ENCODE data around the gene ATN1. TPM values are rescaled to one million over a fixed set of nuclear protein-coding genes. Genes with fewer than 3 reads are reported as not detected.

Gene ATN1
- total and polyA plus RNA-seq, 2 of the 4 experiments (the other 2 are of a cell fraction): 3.4 to 58.7 TPM

Small RNA genes lying within 50 kb of the gene (microRNA-seq; reads per million reads assigned to microRNA genes)
- gene MIR141 (ENCODE audit: insufficient read depth in 1 of 2, insufficient read length in 1 of 2, unreplicated experiment in 1 of 2) (9.1 to 31.0 reads per million in 2 experiments), gene MIR200C (ENCODE audit: insufficient read depth in 1 of 2, insufficient read length in 1 of 2, unreplicated experiment in 1 of 2) (86.9 to 198 reads per million in 2 experiments), gene RNU7-1 (ENCODE audit: insufficient read depth, insufficient read length) (not detected), gene SCARNA12 (ENCODE audit: insufficient read depth, insufficient read length) (10.3 reads per million, percentile 10 among the genes with 10 or more reads in this experiment)

Small RNA genes lying within 50 kb of the gene (small RNA-seq; reads per million reads assigned to genes)
- gene MIR141: 1.4 to 41.3 (median 26.4) reads per million in 5 experiments
- gene MIR200C: 1.1 to 19.8 (median 10.2) reads per million in 5 experiments
- gene RNU7-1: 0 reads per million in 5 experiments
- 0 to 1.6 (median 1.4) reads per million in 5 experiments for gene SCARNA12

Other genes with a start within 250 kb of the ATN1 start
- 16.3 and 17.5 TPM in 2 replicates for gene ZNF384, start 238.6 kb upstream of the ATN1 start, total RNA-seq (2012; rRNA removed)
- gene ZNF384, start 238.6 kb upstream of the ATN1 start, polyA plus RNA-seq (2012; rRNA removed): 53.7 and 55.6 TPM in 2 replicates
- gene PIANP, start 227.1 kb upstream of the ATN1 start, total RNA-seq (2012; rRNA removed): under 0.01 and 0.18 TPM in 2 replicates
- 5.4 and 6.8 TPM in 2 replicates for gene PIANP, start 227.1 kb upstream of the ATN1 start, polyA plus RNA-seq (2012; rRNA removed)
- gene COPS7A, start 203.9 kb upstream of the ATN1 start, total RNA-seq (2012; rRNA removed): 51.4 and 58.8 TPM in 2 replicates
- gene COPS7A, start 203.9 kb upstream of the ATN1 start, polyA plus RNA-seq (2012; rRNA removed): 135 and 138 TPM in 2 replicates
- gene MLF2, start 174.8 kb upstream of the ATN1 start, total RNA-seq (2012; rRNA removed): 236 and 244 TPM in 2 replicates
- 359 and 403 TPM in 2 replicates for gene MLF2, start 174.8 kb upstream of the ATN1 start, polyA plus RNA-seq (2012; rRNA removed)
- 11.4 and 17.2 TPM in 2 replicates for gene PTMS, start 161.6 kb upstream of the ATN1 start, total RNA-seq (2012; rRNA removed)
- 275 and 288 TPM in 2 replicates for gene PTMS, start 161.6 kb upstream of the ATN1 start, polyA plus RNA-seq (2012; rRNA removed)
- gene LAG3, start 155.4 kb upstream of the ATN1 start, total RNA-seq (2012; rRNA removed): not detected in 2 replicates
- gene LAG3, start 155.4 kb upstream of the ATN1 start, polyA plus RNA-seq (2012; rRNA removed): 0.41 and 0.66 TPM in 2 replicates
- 4.2 and 5.7 TPM in 2 replicates for gene CD4, start 138.4 kb upstream of the ATN1 start, total RNA-seq (2012; rRNA removed)
- gene CD4, start 138.4 kb upstream of the ATN1 start, polyA plus RNA-seq (2012; rRNA removed): 15.0 and 15.7 TPM in 2 replicates
- gene GPR162, start 106.1 kb upstream of the ATN1 start, total RNA-seq (2012; rRNA removed): 1.7 and 2.9 TPM in 2 replicates
- 6.0 and 7.8 TPM in 2 replicates for gene GPR162, start 106.1 kb upstream of the ATN1 start, polyA plus RNA-seq (2012; rRNA removed)
- gene P3H3, start 99.6 kb upstream of the ATN1 start, total RNA-seq (2012; rRNA removed): 25.8 and 27.8 TPM in 2 replicates
- gene P3H3, start 99.6 kb upstream of the ATN1 start, polyA plus RNA-seq (2012; rRNA removed): 83.9 and 90.5 TPM in 2 replicates
- 0.56 and 0.72 TPM in 2 replicates for gene GNB3, start 87.0 kb upstream of the ATN1 start, total RNA-seq (2012; rRNA removed)
- 20.5 and 20.7 TPM in 2 replicates for gene GNB3, start 87.0 kb upstream of the ATN1 start, polyA plus RNA-seq (2012; rRNA removed)
- 23.5 and 30.3 TPM in 2 replicates for gene CDCA3, start 76.7 kb upstream of the ATN1 start, total RNA-seq (2012; rRNA removed)
- 61.0 and 67.5 TPM in 2 replicates for gene CDCA3, start 76.7 kb upstream of the ATN1 start, polyA plus RNA-seq (2012; rRNA removed)
- gene USP5, start 75.8 kb upstream of the ATN1 start, total RNA-seq (2012; rRNA removed): 119 and 125 TPM in 2 replicates
- 67.7 and 69.7 TPM in 2 replicates for gene USP5, start 75.8 kb upstream of the ATN1 start, polyA plus RNA-seq (2012; rRNA removed)
- gene TPI1, start 60.4 kb upstream of the ATN1 start, total RNA-seq (2012; rRNA removed): 1,842 and 2,176 TPM in 2 replicates
- 1,995 and 2,214 TPM in 2 replicates for gene TPI1, start 60.4 kb upstream of the ATN1 start, polyA plus RNA-seq (2012; rRNA removed)
- 1.1 and 1.3 TPM in 2 replicates for gene SPSB2, start 54.7 kb upstream of the ATN1 start, total RNA-seq (2012; rRNA removed)
- 4.1 and 4.3 TPM in 2 replicates for gene SPSB2, start 54.7 kb upstream of the ATN1 start, polyA plus RNA-seq (2012; rRNA removed)
- 8.9 and 11.1 TPM in 2 replicates for gene LRRC23, start 23.1 kb upstream of the ATN1 start, total RNA-seq (2012; rRNA removed)
- gene LRRC23, start 23.1 kb upstream of the ATN1 start, polyA plus RNA-seq (2012; rRNA removed): 9.2 and 11.4 TPM in 2 replicates
- gene ENO2, start 13.4 kb upstream of the ATN1 start, total RNA-seq (2012; rRNA removed): 20.8 and 28.3 TPM in 2 replicates
- 81.5 and 92.8 TPM in 2 replicates for gene ENO2, start 13.4 kb upstream of the ATN1 start, polyA plus RNA-seq (2012; rRNA removed)
- not detected in 2 replicates for gene RNU7-1, start 15.9 kb downstream of the ATN1 start, total RNA-seq (2012; rRNA removed)
- gene RNU7-1, start 15.9 kb downstream of the ATN1 start, polyA plus RNA-seq (2012; rRNA removed): not detected in 2 replicates
- 197 and 238 TPM in 2 replicates for gene C12orf57, start 16.1 kb downstream of the ATN1 start, total RNA-seq (2012; rRNA removed)
- 530 and 703 TPM in 2 replicates for gene C12orf57, start 16.1 kb downstream of the ATN1 start, polyA plus RNA-seq (2012; rRNA removed)
- gene PTPN6, start 23.4 kb downstream of the ATN1 start, total RNA-seq (2012; rRNA removed): under 0.01 TPM in 1 of 2 replicates, not detected in the other
- 0.14 TPM in 1 of 2 replicates, not detected in the other for gene PTPN6, start 23.4 kb downstream of the ATN1 start, polyA plus RNA-seq (2012; rRNA removed)
- gene PHB2, start 42.7 kb downstream of the ATN1 start, total RNA-seq (2012; rRNA removed): 219 and 240 TPM in 2 replicates
- 286 and 298 TPM in 2 replicates for gene PHB2, start 42.7 kb downstream of the ATN1 start, polyA plus RNA-seq (2012; rRNA removed)
- gene EMG1, start 43.0 kb downstream of the ATN1 start, total RNA-seq (2012; rRNA removed): 43.6 and 66.1 TPM in 2 replicates
- gene EMG1, start 43.0 kb downstream of the ATN1 start, polyA plus RNA-seq (2012; rRNA removed): 37.5 and 43.1 TPM in 2 replicates
- 6.4 and 7.0 TPM in 2 replicates for gene LPCAT3, start 90.5 kb downstream of the ATN1 start, total RNA-seq (2012; rRNA removed)
- gene LPCAT3, start 90.5 kb downstream of the ATN1 start, polyA plus RNA-seq (2012; rRNA removed): 17.4 and 18.6 TPM in 2 replicates
- gene C1S, start 132.8 kb downstream of the ATN1 start, total RNA-seq (2012; rRNA removed): 34.4 and 49.6 TPM in 2 replicates
- 64.1 and 85.4 TPM in 2 replicates for gene C1S, start 132.8 kb downstream of the ATN1 start, polyA plus RNA-seq (2012; rRNA removed)
- gene C1R, start 164.5 kb downstream of the ATN1 start, total RNA-seq (2012; rRNA removed): 19.4 and 38.4 TPM in 2 replicates
- gene C1R, start 164.5 kb downstream of the ATN1 start, polyA plus RNA-seq (2012; rRNA removed): 153 and 165 TPM in 2 replicates
- 7.5 and 9.1 TPM in 2 replicates for gene C1RL, start 181.3 kb downstream of the ATN1 start, total RNA-seq (2012; rRNA removed)
- 12.0 and 12.3 TPM in 2 replicates for gene C1RL, start 181.3 kb downstream of the ATN1 start, polyA plus RNA-seq (2012; rRNA removed)
- not detected in 2 replicates for gene RBP5, start 200.9 kb downstream of the ATN1 start, total RNA-seq (2012; rRNA removed)
- gene RBP5, start 200.9 kb downstream of the ATN1 start, polyA plus RNA-seq (2012; rRNA removed): 0.15 TPM in 1 of 2 replicates, not detected in the other
- 4.1 and 5.3 TPM in 2 replicates for gene CLSTN3, start 202.4 kb downstream of the ATN1 start, total RNA-seq (2012; rRNA removed)
- gene CLSTN3, start 202.4 kb downstream of the ATN1 start, polyA plus RNA-seq (2012; rRNA removed): 14.5 and 16.4 TPM in 2 replicates

All from IMR-90 (cell line).